Measurements from ENCODE around the gene TOX2.

The TOX2 gene

GRCh38 chr20:43916073-43916880 is 1.6 kb downstream of the TOX2 start:
- FAIRE-seq = no peak

GRCh38 chr20:43916881-43917371 is 2.3 kb downstream of the TOX2 start:
- FAIRE-seq = no peak

- no peak for FAIRE-seq
Measured at GRCh38 chr20:43917380-43917779, 2.7 kb downstream of the TOX2 start.

GRCh38 chr20:43919686-43920403 is 5.2 kb downstream of the TOX2 start:
- FAIRE-seq = no peak

GRCh38 chr20:43920797-43921196 is 6.1 kb downstream of the TOX2 start:
- FAIRE-seq = no peak

- no peak for FAIRE-seq
Measured at GRCh38 chr20:43921227-43921780, 6.7 kb downstream of the TOX2 start.

- no peak for FAIRE-seq
Measured at GRCh38 chr20:43922614-43923013, 8.0 kb downstream of the TOX2 start.

- no peak for FAIRE-seq
Measured at GRCh38 chr20:43923322-43923721, 8.7 kb downstream of the TOX2 start.

GRCh38 chr20:43923917-43924316 is 9.3 kb downstream of the TOX2 start:
- no peak for FAIRE-seq

- no peak for FAIRE-seq
Measured at GRCh38 chr20:43925215-43925614, 10.6 kb downstream of the TOX2 start.

GRCh38 chr20:43925801-43926200 is 11.1 kb downstream of the TOX2 start:
- no peak for FAIRE-seq

- FAIRE-seq = no peak
Measured at GRCh38 chr20:43926287-43927050, 11.8 kb downstream of the TOX2 start.

- FAIRE-seq = no peak
Measured at GRCh38 chr20:43931976-43932375, 17.3 kb downstream of the TOX2 start.

- no peak for FAIRE-seq
Measured at GRCh38 chr20:43934833-43935232, 20.2 kb downstream of the TOX2 start.

GRCh38 chr20:43936104-43936770 is 21.6 kb downstream of the TOX2 start:
- FAIRE-seq = no peak

- no peak for FAIRE-seq
Measured at GRCh38 chr20:43936805-43937204, 22.2 kb downstream of the TOX2 start.

GRCh38 chr20:43937591-43937990 is 22.9 kb downstream of the TOX2 start:
- FAIRE-seq = no peak

- no peak for FAIRE-seq
Measured at GRCh38 chr20:43938017-43938655, 23.5 kb downstream of the TOX2 start.

- no peak for FAIRE-seq
Measured at GRCh38 chr20:43938932-43939761, 24.5 kb downstream of the TOX2 start.

GRCh38 chr20:43939762-43940121 is 25.1 kb downstream of the TOX2 start:
- FAIRE-seq = no peak

All from A204.1 (cell line).